ENCODE results near the gene PAPSS2. TPM values are rescaled to one million over a fixed set of nuclear protein-coding genes. Genes with fewer than 3 reads are reported as not detected.

The PAPSS2 gene
- total RNA-seq, 1 experiment from 2014 or later = 24.5 TPM

- Histone ChIP-seq H4K91ac (ENCODE audit: insufficient read length, low read depth, low read length) (no peak overlapping the region), H3K27me3 (ENCODE audit: insufficient read depth, low read length) (no peaks in the 10 kb centered on the region; the same call in 1 of the 2 replicates), H3K9ac (ENCODE audit: extremely low read depth, insufficient read length, low read length) (no peak overlapping the region), H2BK20ac (ENCODE audit: low read depth, low read length, poor library complexity, severe bottlenecking) (no peak overlapping the region), H3K27ac (ENCODE audit: insufficient read length, low read depth, low read length) (no peak overlapping the region), H3K56ac (ENCODE audit: insufficient read length, low read depth, low read length) (no peak overlapping the region), H3K4ac (ENCODE audit: low read depth, low read length) (no peak overlapping the region), H2BK12ac (ENCODE audit: insufficient read length, low read depth, low read length) (no peak overlapping the region), H2BK120ac (ENCODE audit: low read depth, low read length, poor library complexity, severe bottlenecking) (no peak overlapping the region), H4K8ac (replicated peaks; ENCODE audit: insufficient read length, low read depth, low read length) (no peak overlapping the region), H3K9me3 (ENCODE audit: control insufficient read depth, low read depth, low read length) (no peaks in the 10 kb centered on the region), H2BK15ac (ENCODE audit: low read depth, low read length) (no peak overlapping the region), H4K20me1 (ENCODE audit: control insufficient read depth, insufficient read depth, insufficient read length) (no peaks in the 10 kb centered on the region), H2AFZ (ENCODE audit: low read length) (no peak overlapping the region), H4K5ac (ENCODE audit: insufficient read length, low read depth, low read length) (no peak overlapping the region), H3K79me1 (ENCODE audit: insufficient read depth, low read depth, low read length, poor library complexity, severe bottlenecking) (no peaks in the 10 kb centered on the region), H3K23me2 (ENCODE audit: insufficient read length, low read depth, low read length, poor library complexity, severe bottlenecking) (no peaks in the 10 kb centered on the region), H3K4me1 (ENCODE audit: insufficient read depth, low read length) (peaks cover 8% of the 10 kb centered on the region), H3T11ph (ENCODE audit: low read length) (no peak overlapping the region), H3K79me2 (ENCODE audit: insufficient read depth, low read length) (no peaks in the 10 kb centered on the region), H3K4me2 (ENCODE audit: insufficient read depth, insufficient read length, low read length) (no peak overlapping the region), H3K23ac (ENCODE audit: insufficient read length, low read depth, low read length) (no peak overlapping the region), H3K18ac (ENCODE audit: insufficient read length, low read depth, low read length) (no peak overlapping the region), H2BK5ac (ENCODE audit: insufficient read length, low read length) (no peak overlapping the region), H3K14ac (ENCODE audit: insufficient read depth, low read length) (no peak overlapping the region), H2AK5ac (ENCODE audit: insufficient read length, low read length) (no peak overlapping the region)
- no peak overlapping the region for H3K27ac Mint-ChIP-seq
- peaks cover 39 to 43% of the 10 kb centered on the region in 2 experiments for H3K4me1 Mint-ChIP-seq
- H3K9me3 Mint-ChIP-seq = peaks cover 1 to 4% of the 10 kb centered on the region in 2 experiments; a peak in 3 of 5 replicates
- peaks cover 2% of the 10 kb centered on the region; the same call in 1 of the 2 replicates for H3K27me3 Mint-ChIP-seq (ENCODE audit: low read depth)
- WGBS (ENCODE audit: extremely low coverage, insufficient read length, low lambda C conversion rate) = no CpG with 5 or more reads among the region's 1 CpG
- TF ChIP-seq CTCF (conservative IDR thresholded peaks at IDR 0.05) = no peak
- H3K36me3 Mint-ChIP-seq (ENCODE audit: insufficient read depth in 1 of 3, low read depth in 3 of 3) = peaks cover 0 to 6% (median 2%) of the 10 kb centered on the region in 3 experiments; a peak in 3 of 7 replicates
- DNase-seq = no peak
- no peak overlapping the region for H3K4me3 Mint-ChIP-seq
These were observed 42.2 kb upstream of the PAPSS2 start for GRCh38 chr10:87617503-87617902.

Measured in H9 (cell line).